ENCODE results near the gene RSPRY1. TPM values are rescaled to one million over a fixed set of nuclear protein-coding genes. Genes with fewer than 3 reads are reported as not detected.

RSPRY1 gene
- total and polyA plus RNA-seq, 2 of the 8 experiments (the other 6 are each of a cell fraction or from before 2014, with no cell fraction given): 11.5 to 32.5 TPM

GRCh38 chr16:57163842-57164241 is 22.3 kb upstream of the RSPRY1 start:
- Histone ChIP-seq H3K4me3 (ENCODE audit: extremely low read depth in 1 of 4, insufficient read depth in 2 of 4, low read depth in 3 of 4, low read length in 4 of 4) (no peak overlapping the region), H3K27me3 (replicated peaks in 1 of 4; ENCODE audit: control insufficient read depth in 3 of 4, extremely low read depth in 1 of 4, insufficient read depth in 3 of 4, low read length in 3 of 4) (no peaks in the 10 kb centered on the region), H4K5ac (ENCODE audit: insufficient read length, low read depth, low read length) (no peak overlapping the region), H4K20me1 (replicated peaks in 1 of 2; ENCODE audit: control insufficient read depth in 1 of 2, insufficient read depth in 2 of 2, low read length in 2 of 2) (peaks cover 0 to 1% of the 10 kb centered on the region in 2 experiments), H3K27ac (ENCODE audit: low read depth, low read length) (no peak overlapping the region), H3K9me3 (ENCODE audit: insufficient read depth in 2 of 2, low read depth in 1 of 2, low read length in 1 of 2) (no peaks in the 10 kb centered on the region), H2BK120ac (replicated peaks; ENCODE audit: low read depth, low read length) (no peak overlapping the region), H3K4me1 (replicated peaks in 1 of 4; ENCODE audit: control insufficient read depth in 3 of 4, insufficient read depth in 4 of 4, low read length in 3 of 4) (peaks cover 0 to 2% (median 0%) of the 10 kb centered on the region in 4 experiments; a peak in 2 of 7 replicates), H2AFZ (ENCODE audit: low read length) (no peak overlapping the region), H3K14ac (ENCODE audit: insufficient read length) (no peak overlapping the region), H2BK5ac (ENCODE audit: low read depth, low read length) (no peak overlapping the region), H4K8ac (ENCODE audit: extremely low read depth, insufficient read depth, low read length) (no peak overlapping the region), H3K9ac (replicated peaks in 1 of 4; ENCODE audit: extremely low read depth in 1 of 4, low read depth in 3 of 4, low read length in 3 of 4) (no peak overlapping the region), H3K4ac (replicated peaks; ENCODE audit: insufficient read length, low read depth, low read length) (no peak overlapping the region), H2BK12ac (ENCODE audit: low read depth, low read length) (no peak overlapping the region), H3K79me1 (ENCODE audit: low read depth, low read length) (no peaks in the 10 kb centered on the region), H2BK15ac (ENCODE audit: low read length) (no peak overlapping the region), H2AK5ac (ENCODE audit: low read depth, low read length) (no peak overlapping the region), H3K23me2 (ENCODE audit: low read depth, low read length) (no peaks in the 10 kb centered on the region), H3K4me2 (ENCODE audit: insufficient read depth in 1 of 2, low read depth in 2 of 2, low read length in 2 of 2) (no peak overlapping the region), H3K79me2 (ENCODE audit: control insufficient read depth in 1 of 2, insufficient read depth in 2 of 2, low read length in 2 of 2) (no peaks in the 10 kb centered on the region), H3K36me3 (ENCODE audit: control insufficient read depth in 2 of 4, insufficient read depth in 4 of 4, low read length in 3 of 4) (peaks cover 18 to 55% (median 39%) of the 10 kb centered on the region in 4 experiments), H3K23ac (ENCODE audit: insufficient read length) (no peak overlapping the region), H2BK20ac (ENCODE audit: low read length) (no peak overlapping the region), H4K91ac (replicated peaks; ENCODE audit: insufficient read length, low read length) (no peak overlapping the region), H3K56ac (replicated peaks; ENCODE audit: insufficient read length, low read depth, low read length) (no peak overlapping the region), H3K18ac (ENCODE audit: extremely low read depth, low read length) (no peak overlapping the region)
- TF ChIP-seq CTBP2 (IDR thresholded peaks at IDR 0.05; ENCODE audit: borderline replicate concordance, insufficient read depth, insufficient read length, low read length) (no peak), EP300 (IDR thresholded peaks at IDR 0.05; ENCODE audit: borderline replicate concordance in 1 of 2, low read depth in 2 of 2, low read length in 2 of 2) (no peak), KDM5A (IDR thresholded peaks at IDR 0.05; ENCODE audit: low read length) (no peak), E2F6 (IDR thresholded peaks at IDR 0.05) (no peak), JUND (IDR thresholded peaks at IDR 0.05; ENCODE audit: low read length) (no peak), GABPA (IDR thresholded peaks at IDR 0.05; ENCODE audit: borderline replicate concordance, insufficient read depth, low read length) (no peak), KDM1A (IDR thresholded peaks at IDR 0.05; ENCODE audit: borderline replicate concordance, low read length) (no peak), RAD21 (IDR thresholded peaks at IDR 0.05 in 1 of 2, conservative IDR thresholded peaks at IDR 0.05 in 1 of 2; ENCODE audit: low read depth in 2 of 2, low read length in 2 of 2) (no peak)
- DNase-seq (ENCODE audit: low read depth in 1 of 2, low spot score in 2 of 2) (no peak), FAIRE-seq (no peak)
- WGBS, 2 experiments (ENCODE audit: extremely low coverage in 1 of 2, insufficient coverage in 1 of 2, insufficient read length in 1 of 2, insufficient replicate concordance in 2 of 2, low coverage in 1 of 2, low lambda C conversion rate in 2 of 2, missing lambda C conversion rate in 1 of 2): 94% methylated on average over 1 of the region's 1 CpG; no CpG with 5 or more reads in 1 of the 2 experiments
- ChIA-PET CTCF (ENCODE audit: partially characterized antibody) (interaction anchor here (1.1 to 2.2 kb wide), 2 partner anchors 12 to 80 kb away, joined by 4 to 11 read pairs; no protein-coding TSS in a partner anchor), POLR2A (ENCODE audit: partially characterized antibody) (no interaction called here)

Data from H1 (cell line).